Kidney (tissue), 14 donors: ENCODE data around the gene KRTAP5-8. TPM values are rescaled to one million over a fixed set of nuclear protein-coding genes. Genes with fewer than 3 reads are reported as not detected.

ENCODE experiments used
- DNase-seq, 5 donors: peaks; one replicate each; pipeline ENCODE4 v3.0.0-alpha.2; 2013 to 2020
- FAIRE-seq: peaks from 2 replicates; lab custom pipeline; 2012; peaks lifted over from hg19 to GRCh38; lab: Jason Lieb, UNC
- H3K27ac ChIP-seq, 2 donors: one replicate each; pipeline ENCODE4 v1.7.0; 2013; ENCODE audit warnings: low read depth in 2 of 2, low read length in 2 of 2, inconsistent platforms in 1 of 2
- H3K27me3 ChIP-seq: one replicate; pipeline ENCODE4 v1.7.1; 2013; ENCODE audit warnings: low read length, inconsistent platforms; ENCODE audit not compliant: control insufficient read depth, insufficient read depth
- H3K36me3 ChIP-seq, 3 donors: one replicate each; pipeline versions ENCODE4 v1.7.0 to v1.7.1; 2013; ENCODE audit warnings: low read length in 3 of 3, control low read depth in 1 of 3, inconsistent platforms in 1 of 3; ENCODE audit not compliant: insufficient read depth in 3 of 3, control insufficient read depth in 2 of 3
- H3K4me1 ChIP-seq, 3 donors: one replicate each; pipeline versions ENCODE4 v1.7.0 to v1.7.1; 2013; ENCODE audit warnings: low read length in 3 of 3, inconsistent platforms in 1 of 3, low read depth in 1 of 3; ENCODE audit not compliant: control insufficient read depth in 2 of 3, insufficient read depth in 2 of 3
- H3K4me3 ChIP-seq, 3 donors: one replicate each; pipeline versions ENCODE4 v1.7.0 to v1.8.1; 2013; ENCODE audit warnings: low read length in 3 of 3, control low read depth in 1 of 3, inconsistent platforms in 1 of 3
- H3K9ac ChIP-seq, 3 donors: one replicate each; pipeline versions ENCODE4 v1.7.0 to v1.7.1; 2013; ENCODE audit warnings: low read length in 3 of 3, control low read depth in 1 of 3, inconsistent platforms in 1 of 3
- H3K9me3 ChIP-seq, 3 donors: one replicate each; pipeline versions ENCODE4 v1.7.0 to v1.7.1; 2013; ENCODE audit warnings: low read length in 3 of 3, control low read depth in 1 of 3, inconsistent platforms in 1 of 3; ENCODE audit not compliant: control insufficient read depth in 2 of 3, insufficient read depth in 1 of 3
- intact Hi-C: fragments of 100-400 bp; cut with DNase I; formaldehyde crosslinking; loops from one replicate; pipeline ENCODE4 v1.11.1; 2022
- polyA plus RNA-seq: library from polyadenylated mRNA; stranded (reverse); fragments of 350-450 nt; fragmentation: Illumina TruSeq; extraction: RNeasy Lipid Tissue Mini Kit (QIAGEN cat#74804); gene quantifications from one replicate; pipeline ENCODE4 v1.2.3, GENCODE V29; 2014; ENCODE audit warnings: low read depth, low replicate concordance; ENCODE audit not compliant: insufficient read depth
- total RNA-seq: library from RNA; stranded (reverse); fragmentation: NEBNext Ultra II Directional; extraction: Animal tissue kit (Norgen Biotek cat#: 25700); gene quantifications from one replicate; pipeline ENCODE4 v1.2.1, GENCODE V29; 2021
- TF ChIP-seq, protein P1 (sequence below): IDR thresholded peaks from 3 replicates; pipeline ENCODE4 v1.5.1; 2012; ENCODE audit warnings: mild to moderate bottlenecking, moderate library complexity, borderline replicate concordance; ENCODE audit not compliant: insufficient read depth; ENCODE audit errors: extremely low read depth
- donor health status: control.
- donor health status: control.
- donor health status: control.
- donor health status: control.
- donor health status: control.
- donor health status: DM: yes; HTN: yes; CAD: no.
- donor health status: Normal renal cell carcinoma (clear cell type).

KRTAP5-8 gene
- total and polyA plus RNA-seq, 2 donors from 2014 or later: 0.35 to 1.8 TPM

DNA sequence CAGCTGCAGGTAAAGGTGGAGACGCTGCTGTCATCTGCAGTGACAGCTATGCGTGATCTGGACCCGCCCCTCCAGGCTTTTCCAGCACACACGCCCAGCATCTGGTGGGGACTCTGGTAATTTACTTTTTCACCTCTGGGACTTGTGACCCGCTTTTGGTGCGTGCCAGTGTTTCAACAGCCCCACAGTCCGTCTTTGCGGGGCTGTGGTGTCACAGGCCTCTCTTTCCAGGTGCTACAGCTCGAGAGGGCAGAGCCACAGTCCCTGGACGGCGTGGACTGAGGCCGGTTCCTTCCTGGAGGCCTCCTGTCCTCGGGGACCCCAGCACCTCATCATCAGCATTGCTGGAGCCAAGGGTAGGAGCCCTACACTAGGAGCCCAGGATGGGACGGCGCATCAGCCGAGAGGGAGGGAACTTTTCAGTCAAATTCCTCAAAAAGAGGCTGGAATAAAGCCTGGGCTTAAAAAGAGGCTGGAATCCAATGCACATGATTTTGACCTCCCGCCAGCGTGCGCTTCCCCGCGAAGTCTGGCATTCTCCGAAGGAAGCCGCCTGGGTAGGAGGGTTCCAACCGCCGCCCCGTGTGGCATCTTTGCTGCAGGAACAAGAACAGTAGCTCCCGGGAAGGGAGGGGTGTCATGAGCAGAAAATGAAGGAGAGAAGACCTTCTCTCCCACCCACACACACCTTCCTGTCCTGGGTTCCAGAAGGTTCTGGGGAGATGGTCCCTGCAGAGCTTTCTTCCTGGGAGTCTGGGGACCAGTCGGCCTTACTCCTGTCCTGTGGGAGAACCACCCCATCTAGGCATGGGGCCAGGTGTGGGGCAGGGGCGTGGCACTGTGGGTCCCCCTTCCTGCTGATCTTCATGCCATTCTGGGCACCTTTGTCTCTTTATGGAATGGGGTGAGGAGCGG lies 36.5 kb upstream of the KRTAP5-8 start:
- no peaks in the 10 kb centered on the region for H3K4me1 ChIP-seq
- no peaks in the 10 kb centered on the region for H3K27me3 ChIP-seq
- TF ChIP-seq, protein P1, sequence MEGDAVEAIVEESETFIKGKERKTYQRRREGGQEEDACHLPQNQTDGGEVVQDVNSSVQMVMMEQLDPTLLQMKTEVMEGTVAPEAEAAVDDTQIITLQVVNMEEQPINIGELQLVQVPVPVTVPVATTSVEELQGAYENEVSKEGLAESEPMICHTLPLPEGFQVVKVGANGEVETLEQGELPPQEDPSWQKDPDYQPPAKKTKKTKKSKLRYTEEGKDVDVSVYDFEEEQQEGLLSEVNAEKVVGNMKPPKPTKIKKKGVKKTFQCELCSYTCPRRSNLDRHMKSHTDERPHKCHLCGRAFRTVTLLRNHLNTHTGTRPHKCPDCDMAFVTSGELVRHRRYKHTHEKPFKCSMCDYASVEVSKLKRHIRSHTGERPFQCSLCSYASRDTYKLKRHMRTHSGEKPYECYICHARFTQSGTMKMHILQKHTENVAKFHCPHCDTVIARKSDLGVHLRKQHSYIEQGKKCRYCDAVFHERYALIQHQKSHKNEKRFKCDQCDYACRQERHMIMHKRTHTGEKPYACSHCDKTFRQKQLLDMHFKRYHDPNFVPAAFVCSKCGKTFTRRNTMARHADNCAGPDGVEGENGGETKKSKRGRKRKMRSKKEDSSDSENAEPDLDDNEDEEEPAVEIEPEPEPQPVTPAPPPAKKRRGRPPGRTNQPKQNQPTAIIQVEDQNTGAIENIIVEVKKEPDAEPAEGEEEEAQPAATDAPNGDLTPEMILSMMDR: no peak
- no peak overlapping the region for H3K4me3 ChIP-seq
- H3K36me3 ChIP-seq: peaks cover 2 to 29% (median 21%) of the 10 kb centered on the region in 3 donors
- FAIRE-seq: no peak
- intact Hi-C loops: no loop called here
- H3K9ac ChIP-seq: no peak overlapping the region
- H3K9me3 ChIP-seq: no peaks in the 10 kb centered on the region
- DNase-seq: no peak
- H3K27ac ChIP-seq: no peak overlapping the region

DNA sequence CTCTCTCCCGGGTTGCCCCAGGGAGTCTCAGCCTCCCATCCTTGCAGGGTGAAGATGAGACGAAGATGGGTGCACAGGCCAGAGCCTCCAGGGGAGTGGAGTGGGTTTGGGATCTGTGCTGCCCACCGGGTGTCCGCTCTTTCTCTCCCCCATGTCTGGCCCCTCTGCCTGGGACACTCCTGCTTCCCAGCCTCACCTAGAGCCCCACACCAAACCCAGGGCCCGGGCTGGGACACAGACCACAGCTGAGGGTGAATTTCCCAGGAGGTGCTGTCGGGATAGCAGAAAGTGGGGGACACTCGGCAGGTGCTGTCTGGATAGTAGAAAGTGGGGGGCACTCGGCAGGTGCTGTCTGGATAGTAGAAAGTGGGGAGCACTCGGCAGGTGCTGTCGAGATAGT lies 35.8 kb upstream of the KRTAP5-8 start:
- H3K27ac ChIP-seq: no peak overlapping the region
- no peak for DNase-seq
- FAIRE-seq: no peak
- no peaks in the 10 kb centered on the region for H3K27me3 ChIP-seq
- no peak overlapping the region for H3K4me3 ChIP-seq
- no peak overlapping the region for H3K9ac ChIP-seq
- no peaks in the 10 kb centered on the region for H3K4me1 ChIP-seq
- H3K9me3 ChIP-seq: no peaks in the 10 kb centered on the region
- intact Hi-C loops: no loop called here
- peaks cover 2 to 28% (median 18%) of the 10 kb centered on the region in 3 donors for H3K36me3 ChIP-seq
- TF ChIP-seq, protein P1: no peak

DNA sequence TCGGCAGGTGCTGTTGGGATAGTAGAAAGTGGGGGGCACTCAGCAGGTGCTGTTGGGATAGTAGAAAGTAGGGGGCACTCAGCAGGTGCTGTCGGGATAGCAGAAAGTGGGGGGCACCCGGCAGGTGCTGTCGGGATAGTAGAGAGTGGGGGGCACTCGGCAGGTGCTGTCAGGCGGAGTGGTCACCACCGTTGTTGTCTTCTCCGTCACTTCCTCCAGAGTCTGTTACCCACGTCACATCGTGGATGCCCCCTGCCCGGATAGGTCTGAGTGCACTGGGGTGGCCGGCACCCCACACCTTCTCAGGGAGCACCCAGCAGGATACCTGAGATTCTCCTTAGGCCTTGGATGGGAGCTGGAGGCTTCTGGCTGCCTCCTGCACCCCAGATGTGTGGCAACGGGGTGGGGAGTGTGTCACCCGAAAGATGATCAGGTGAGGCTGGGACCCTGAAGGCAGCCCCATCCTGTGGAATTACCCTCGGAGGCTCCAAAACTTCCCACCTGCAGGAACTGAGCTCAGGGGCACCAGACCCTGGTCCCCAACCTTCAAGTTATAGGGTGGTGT lies 34.9 kb upstream of the KRTAP5-8 start:
- Histone ChIP-seq H3K4me3 (no peak overlapping the region), H3K36me3 (peaks cover 2 to 21% (median 10%) of the 10 kb centered on the region in 3 donors), H3K27me3 (no peaks in the 10 kb centered on the region), H3K9ac (no peak overlapping the region), H3K27ac (no peak overlapping the region), H3K9me3 (no peaks in the 10 kb centered on the region), H3K4me1 (no peaks in the 10 kb centered on the region)
- TF ChIP-seq, protein P1: no peak
- intact Hi-C loops: no loop called here
- DNase-seq (no peak), FAIRE-seq (no peak)
